IMR-90 (cell line): ENCODE measurements around the gene HACD2. TPM values are rescaled to one million over a fixed set of nuclear protein-coding genes. Genes with fewer than 3 reads are reported as not detected.

Experiments
- ATAC-seq: fragments of 200-7000 bp; cut with Tn5 transposase; 2 replicates; pipeline ENCODE4 v1.9.1; 2020; ENCODE audit warnings: low read depth, mild to moderate bottlenecking, moderate library complexity
- BruUV-seq: library from RNA; stranded (reverse); fragments of 400-500 nt; replicated peaks from 2 replicates; lab custom pipeline; 2021; lab: Mats Ljungman, UMichigan
- CTCF ChIA-PET: fragments of 300-600 bp; formaldehyde crosslinking; extraction: SDS; loops from one replicate; lab custom pipeline; 2021; ENCODE audit warnings: antibody characterized with exemption; lab: Yijun Ruan, JAX
- POLR2A ChIA-PET: fragments of 300-600 bp; sonication (Branson Sonifier 250); formaldehyde crosslinking; loops from one replicate; lab custom pipeline; 2022; ENCODE audit warnings: antibody characterized with exemption; ENCODE audit not compliant: unreplicated experiment; lab: Charles Lee
- DNase-seq: peaks from one replicate; pipeline ENCODE4 v3.0.0; 2013
- H2AFZ ChIP-seq: replicated peaks from 2 replicates; pipeline ENCODE3; 2013; ENCODE audit warnings: low read length, mild to moderate bottlenecking; ENCODE audit not compliant: poor library complexity
- H2AK5ac ChIP-seq: 2 replicates; pipeline ENCODE4 v1.6.1; 2013; ENCODE audit warnings: low read depth, low read length, inconsistent platforms
- H2AK9ac ChIP-seq: replicated peaks from 2 replicates; pipeline ENCODE3; 2013; ENCODE audit warnings: mild to moderate bottlenecking, low read depth, low read length, moderate library complexity; ENCODE audit not compliant: poor library complexity
- H2BK120ac ChIP-seq: 2 replicates; pipeline ENCODE4 v1.6.1; 2013; ENCODE audit warnings: low read depth, low read length, inconsistent platforms
- H2BK15ac ChIP-seq: 3 replicates; pipeline ENCODE4 v1.6.1; 2013; ENCODE audit warnings: low read depth, low read length, inconsistent platforms
- H2BK20ac ChIP-seq: 2 replicates; pipeline ENCODE4 v1.6.1; 2013; ENCODE audit warnings: low read depth, mild to moderate bottlenecking, inconsistent platforms, low read length, moderate library complexity
- H2BK5ac ChIP-seq: 2 replicates; pipeline ENCODE4 v1.6.1; 2013; ENCODE audit warnings: mild to moderate bottlenecking, low read depth, low read length, inconsistent platforms; ENCODE audit not compliant: poor library complexity, severe bottlenecking
- H3K14ac ChIP-seq: replicated peaks from 2 replicates; pipeline ENCODE4 v1.6.1; 2013; ENCODE audit warnings: low read depth, low read length, inconsistent platforms
- H3K18ac ChIP-seq: 2 replicates; pipeline ENCODE4 v1.6.1; 2013; ENCODE audit warnings: low read depth, low read length, control low read depth
- H3K23ac ChIP-seq: 2 replicates; pipeline ENCODE4 v1.6.1; 2013; ENCODE audit warnings: low read depth, low read length, inconsistent platforms
- H3K27ac ChIP-seq: 2 replicates; pipeline ENCODE4 v1.5.1; 2013; ENCODE audit warnings: mild to moderate bottlenecking, control low read depth, low read length; ENCODE audit not compliant: insufficient read depth
- H3K27me3 ChIP-seq: 2 replicates; pipeline ENCODE4 v1.6.1; 2013; ENCODE audit warnings: low read length; ENCODE audit not compliant: control insufficient read depth, insufficient read depth
- H3K36me3 ChIP-seq: 2 replicates; pipeline ENCODE4 v1.6.1; 2013; ENCODE audit warnings: low read length, mixed read lengths; ENCODE audit not compliant: control insufficient read depth, insufficient read depth
- H3K4ac ChIP-seq: 2 replicates; pipeline ENCODE4 v1.6.1; 2013; ENCODE audit warnings: low read depth, low read length, inconsistent platforms
- H3K4me1 ChIP-seq: 2 replicates; pipeline ENCODE4 v1.6.1; 2013; ENCODE audit warnings: low read length, mixed read lengths; ENCODE audit not compliant: control insufficient read depth, insufficient read depth
- H3K4me2 ChIP-seq: 2 replicates; pipeline ENCODE4 v1.6.1; 2013; ENCODE audit warnings: low read depth, mild to moderate bottlenecking, control low read depth, low read length, moderate library complexity
- H3K4me3 ChIP-seq: 2 replicates; pipeline ENCODE4 v1.5.1; 2013; ENCODE audit warnings: low read depth, mild to moderate bottlenecking, control low read depth, low read length, moderate library complexity; ENCODE audit not compliant: insufficient read depth
- H3K56ac ChIP-seq: 2 replicates; pipeline ENCODE4 v1.6.1; 2013; ENCODE audit warnings: low read length, inconsistent platforms; ENCODE audit not compliant: insufficient read depth; ENCODE audit errors: extremely low read depth
- H3K79me1 ChIP-seq, 2 experiments: 2 replicates each; pipeline ENCODE4 v1.6.1; 2013; ENCODE audit warnings: low read length in 2 of 2, inconsistent platforms in 1 of 2, low read depth in 1 of 2
- H3K9ac ChIP-seq: 2 replicates; pipeline ENCODE4 v1.6.1; 2013; ENCODE audit warnings: low read depth, low read length, control low read depth
- H3K9me1 ChIP-seq: 2 replicates; pipeline ENCODE4 v1.6.1; 2013; ENCODE audit warnings: low read length, inconsistent platforms; ENCODE audit not compliant: insufficient read depth
- H3K9me3 ChIP-seq: 2 replicates; pipeline ENCODE4 v1.6.1; 2013; ENCODE audit warnings: low read length; ENCODE audit not compliant: control insufficient read depth, insufficient read depth
- H4K20me1 ChIP-seq: 2 replicates; pipeline ENCODE4 v1.6.1; 2013; ENCODE audit warnings: low read length, inconsistent platforms; ENCODE audit not compliant: insufficient read depth
- H4K5ac ChIP-seq: 2 replicates; pipeline ENCODE4 v1.6.1; 2013; ENCODE audit warnings: mild to moderate bottlenecking, low read depth, low read length, control low read depth
- H4K8ac ChIP-seq, 2 experiments: 2 replicates each; pipeline ENCODE4 v1.6.1; 2013; ENCODE audit warnings: low read depth in 2 of 2, low read length in 2 of 2, control low read depth in 1 of 2, inconsistent platforms in 1 of 2
- H4K91ac ChIP-seq: 2 replicates; pipeline ENCODE4 v1.6.1; 2013; ENCODE audit warnings: low read depth, low read length, inconsistent platforms; ENCODE audit not compliant: insufficient read depth
- POLR2A ChIP-seq: IDR thresholded peaks from 2 replicates; pipeline ENCODE4 v1.6.1; 2012; ENCODE audit warnings: mild to moderate bottlenecking, low read depth, low read length
- RAD21 ChIP-seq: IDR thresholded peaks from 2 replicates; pipeline ENCODE4 v1.6.1; 2012; ENCODE audit warnings: low read length, improper control_type of control experiment
- SMC3 ChIP-seq: fragments of 150-350 bp; IDR thresholded peaks from 2 replicates; pipeline ENCODE4 v1.6.1; 2016; ENCODE audit warnings: low read depth, mild to moderate bottlenecking, antibody characterized with exemption, low read length, moderate library complexity
- WGBS, 2 experiments: methylation state at CpG; one replicate each; pipeline versions ENCODE4 v1.1.5 to v1.1.7; 2013; ENCODE audit warnings: missing lambda C conversion rate in 2 of 2; ENCODE audit not compliant: insufficient read length in 1 of 2; ENCODE audit errors: extremely low coverage in 2 of 2; 5-methylcytosine and 5-hydroxymethylcytosine counted together
- dilution Hi-C: fragments of 300-500 bp; cut with HindIII; formaldehyde crosslinking; loops from one replicate; pipeline ENCODE4 v1.14.3; 2018; ENCODE audit warnings: low sequenced_read_pairs; ENCODE audit not compliant: unreplicated experiment
- in situ Hi-C: fragments of 300-500 bp; cut with MboI; formaldehyde crosslinking; loops from 3 replicates; pipeline ENCODE4 v1.14.3; 2019; ENCODE audit warnings: low sequenced_read_pairs, inconsistent platforms, mixed read lengths
- intact Hi-C: fragments of 100-400 bp; cut with micrococcal nuclease; formaldehyde crosslinking; loops from 2 replicates; pipeline ENCODE4 v1.10.0; 2022
- polyA plus RNA-seq, 3 experiments: library from polyadenylated mRNA; depleted of rRNA; stranded (reverse); fragments of >200 nt; gene quantifications; 2 replicates each; pipeline ENCODE4 v1.2.3, GENCODE V29; 2012; ENCODE audit warnings: low replicate concordance in 1 of 3
- total RNA-seq: library from RNA; depleted of rRNA; stranded (reverse); fragments of >200 nt; gene quantifications from 2 replicates; pipeline ENCODE4 v1.2.3, GENCODE V29; 2012
- TF ChIP-seq, protein P1 (sequence below): fragments of 150-350 bp; IDR thresholded peaks from 2 replicates; pipeline ENCODE4 v1.6.1; 2016; ENCODE audit warnings: low read depth, mild to moderate bottlenecking, low read length, moderate library complexity, borderline replicate concordance
- TF ChIP-seq, protein P2 (sequence below): conservative IDR thresholded peaks from 2 replicates; pipeline ENCODE4 v1.5.1; 2012; ENCODE audit warnings: mild to moderate bottlenecking, low read depth, low read length, improper control_type of control experiment

Gene HACD2
- total and polyA plus RNA-seq, 2 of the 4 experiments (the other 2 are of a cell fraction): 21.5 to 22.6 TPM

DNA sequence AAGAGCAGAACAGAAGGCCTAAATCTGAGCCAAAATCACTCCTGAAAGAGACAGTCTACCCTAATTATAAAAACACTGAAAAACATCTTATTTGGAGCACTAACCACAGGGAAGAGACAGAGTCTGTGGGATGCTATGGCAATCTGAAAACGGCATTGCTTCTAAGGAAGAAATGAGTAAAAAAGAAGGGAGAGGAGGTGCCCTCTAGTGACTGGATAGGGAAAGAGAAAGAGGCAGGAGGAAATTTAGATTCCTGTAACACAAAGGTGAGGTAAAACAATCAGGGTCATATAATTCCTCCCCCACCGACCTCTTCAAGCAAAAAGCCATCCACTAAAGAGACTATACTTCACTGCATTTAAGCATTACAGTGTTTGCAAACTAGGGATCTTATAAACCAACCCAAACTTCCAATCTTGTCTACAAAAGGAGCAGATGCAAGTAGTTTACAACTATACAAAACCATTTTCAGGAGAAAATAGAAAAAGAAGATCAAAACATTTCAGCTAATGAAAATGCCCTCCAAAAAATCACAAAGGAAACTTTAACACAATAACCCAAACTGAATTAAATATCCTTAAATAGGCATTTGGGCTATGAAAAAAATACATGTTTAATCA is 32.6 kb downstream of the HACD2 start:
- POLR2A ChIA-PET: no interaction called here
- Histone ChIP-seq H4K5ac (no peak overlapping the region), H4K20me1 (no peaks in the 10 kb centered on the region; the same call in 1 of the 2 replicates), H2AK5ac (no peak overlapping the region), H3K27me3 (no peaks in the 10 kb centered on the region), H3K4me2 (no peak overlapping the region), H3K27ac (no peak overlapping the region), H3K9ac (no peak overlapping the region), H2BK120ac (no peak overlapping the region), H3K23ac (no peak overlapping the region), H2BK20ac (no peak overlapping the region), H3K79me1 (peaks cover 14 to 20% of the 10 kb centered on the region in 2 experiments), H3K36me3 (peaks cover 7% of the 10 kb centered on the region; the same call in 1 of the 2 replicates), H2AK9ac (no peak overlapping the region), H3K14ac (no peak overlapping the region), H3K9me1 (peaks cover 8% of the 10 kb centered on the region), H3K4me3 (no peak overlapping the region), H3K18ac (no peak overlapping the region), H2BK5ac (no peak overlapping the region), H2AFZ (no peak overlapping the region), H2BK15ac (no peak overlapping the region), H3K4ac (no peak overlapping the region), H3K56ac (no peak overlapping the region), H4K91ac (no peak overlapping the region), H4K8ac (no peak overlapping the region), H3K4me1 (peaks cover 6% of the 10 kb centered on the region; the same call in 1 of the 2 replicates), H3K9me3 (peaks cover 3% of the 10 kb centered on the region; the same call in 1 of the 2 replicates)
- CTCF ChIA-PET: interaction anchor here (0.7 to 0.8 kb wide), 4 partner anchors 11 to 28 kb away, joined by 4 to 7 read pairs (median 4); no protein-coding TSS in a partner anchor
- peak; percentile 67 for ATAC-seq
- dilution Hi-C loops (no loop called here), intact Hi-C loops (no loop called here), in situ Hi-C loops (no loop called here)
- peak; percentile 25 for DNase-seq
- no TSS peak for BruUV-seq
- TF ChIP-seq, protein P1, sequence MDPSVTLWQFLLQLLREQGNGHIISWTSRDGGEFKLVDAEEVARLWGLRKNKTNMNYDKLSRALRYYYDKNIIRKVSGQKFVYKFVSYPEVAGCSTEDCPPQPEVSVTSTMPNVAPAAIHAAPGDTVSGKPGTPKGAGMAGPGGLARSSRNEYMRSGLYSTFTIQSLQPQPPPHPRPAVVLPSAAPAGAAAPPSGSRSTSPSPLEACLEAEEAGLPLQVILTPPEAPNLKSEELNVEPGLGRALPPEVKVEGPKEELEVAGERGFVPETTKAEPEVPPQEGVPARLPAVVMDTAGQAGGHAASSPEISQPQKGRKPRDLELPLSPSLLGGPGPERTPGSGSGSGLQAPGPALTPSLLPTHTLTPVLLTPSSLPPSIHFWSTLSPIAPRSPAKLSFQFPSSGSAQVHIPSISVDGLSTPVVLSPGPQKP: no peak
- TF ChIP-seq POLR2A (no peak), RAD21 (peak; percentile 61), SMC3 (peak; percentile 44)
- TF ChIP-seq, protein P2, sequence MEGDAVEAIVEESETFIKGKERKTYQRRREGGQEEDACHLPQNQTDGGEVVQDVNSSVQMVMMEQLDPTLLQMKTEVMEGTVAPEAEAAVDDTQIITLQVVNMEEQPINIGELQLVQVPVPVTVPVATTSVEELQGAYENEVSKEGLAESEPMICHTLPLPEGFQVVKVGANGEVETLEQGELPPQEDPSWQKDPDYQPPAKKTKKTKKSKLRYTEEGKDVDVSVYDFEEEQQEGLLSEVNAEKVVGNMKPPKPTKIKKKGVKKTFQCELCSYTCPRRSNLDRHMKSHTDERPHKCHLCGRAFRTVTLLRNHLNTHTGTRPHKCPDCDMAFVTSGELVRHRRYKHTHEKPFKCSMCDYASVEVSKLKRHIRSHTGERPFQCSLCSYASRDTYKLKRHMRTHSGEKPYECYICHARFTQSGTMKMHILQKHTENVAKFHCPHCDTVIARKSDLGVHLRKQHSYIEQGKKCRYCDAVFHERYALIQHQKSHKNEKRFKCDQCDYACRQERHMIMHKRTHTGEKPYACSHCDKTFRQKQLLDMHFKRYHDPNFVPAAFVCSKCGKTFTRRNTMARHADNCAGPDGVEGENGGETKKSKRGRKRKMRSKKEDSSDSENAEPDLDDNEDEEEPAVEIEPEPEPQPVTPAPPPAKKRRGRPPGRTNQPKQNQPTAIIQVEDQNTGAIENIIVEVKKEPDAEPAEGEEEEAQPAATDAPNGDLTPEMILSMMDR: peak; percentile 61
- WGBS, 2 experiments: no CpG with 5 or more reads among the region's 2 CpGs
